GM23338 (cell line): ENCODE results near the gene APMAP. TPM values are rescaled to one million over a fixed set of nuclear protein-coding genes. Genes with fewer than 3 reads are reported as not detected.

Experiments used
- ATAC-seq: fragments of 200-7000 bp; cut with Tn5 transposase; 3 replicates; pipeline ENCODE4 v1.9.1; 2020
- DNase-seq: peaks from one replicate; pipeline ENCODE4 v3.0.0-alpha.2; 2015; ENCODE audit warnings: low spot score
- H2AFZ ChIP-seq: fragments of 200-600 bp; sonication (generic); 2 replicates; pipeline ENCODE4 v1.8.0; 2016; ENCODE audit warnings: antibody characterized with exemption, mild to moderate bottlenecking, moderate library complexity
- H3F3A ChIP-seq: fragments of 200-600 bp; sonication (generic); replicated peaks from 2 replicates; pipeline ENCODE4 v1.8.0; 2017; ENCODE audit warnings: antibody characterized with exemption, mixed run types, low read depth
- H3K27ac ChIP-seq: fragments of 200-600 bp; sonication (generic); 2 replicates; pipeline ENCODE4 v1.6.1; 2016; ENCODE audit warnings: low read depth
- H3K27me3 ChIP-seq: fragments of 200-600 bp; sonication (generic); 2 replicates; pipeline ENCODE4 v1.8.0; 2016; ENCODE audit warnings: mild to moderate bottlenecking, mixed run types, moderate library complexity; ENCODE audit not compliant: insufficient read depth
- H3K36me3 ChIP-seq: fragments of 200-600 bp; sonication (generic); 2 replicates; pipeline ENCODE4 v1.8.0; 2016; ENCODE audit warnings: mild to moderate bottlenecking; ENCODE audit not compliant: insufficient read depth
- H3K4me1 ChIP-seq: fragments of 200-600 bp; sonication (generic); 2 replicates; pipeline ENCODE4 v1.8.0; 2016; ENCODE audit warnings: mild to moderate bottlenecking, moderate library complexity; ENCODE audit not compliant: insufficient read depth
- H3K4me2 ChIP-seq: fragments of 200-600 bp; sonication (generic); 2 replicates; pipeline ENCODE4 v1.7.1; 2017; ENCODE audit warnings: mixed run types
- H3K4me3 ChIP-seq: fragments of 200-600 bp; sonication (generic); 2 replicates; pipeline ENCODE4 v1.6.1; 2016; ENCODE audit warnings: mixed run types
- H3K79me2 ChIP-seq: fragments of 200-600 bp; sonication (generic); replicated peaks from 2 replicates; pipeline ENCODE4 v1.8.0; 2017; ENCODE audit warnings: mild to moderate bottlenecking; ENCODE audit not compliant: insufficient read depth
- H3K9me2 ChIP-seq: fragments of 200-600 bp; sonication (generic); 2 replicates; pipeline ENCODE4 v1.8.0; 2017; ENCODE audit not compliant: insufficient read depth
- H4K20me1 ChIP-seq: fragments of 200-600 bp; sonication (generic); replicated peaks from 2 replicates; pipeline ENCODE4 v1.8.0; 2017; ENCODE audit warnings: mild to moderate bottlenecking; ENCODE audit not compliant: insufficient read depth
- H3K27ac Mint-ChIP-seq: 2 replicates; pipeline ENCODE4 v1.8.0; 2020; ENCODE audit warnings: inconsistent platforms, mild to moderate bottlenecking, moderate library complexity, mixed read lengths
- H3K27me3 Mint-ChIP-seq: 3 replicates; pipeline ENCODE4 v1.8.0; 2022; ENCODE audit warnings: low read depth, mild to moderate bottlenecking, moderate library complexity, mixed read lengths, inconsistent platforms; ENCODE audit not compliant: insufficient read depth, poor library complexity
- H3K36me3 Mint-ChIP-seq: 3 replicates; pipeline ENCODE4 v1.8.0; 2021; ENCODE audit warnings: low read depth, mild to moderate bottlenecking, inconsistent platforms, moderate library complexity, mixed read lengths
- H3K4me1 Mint-ChIP-seq: 3 replicates; pipeline ENCODE4 v1.8.0; 2020; ENCODE audit warnings: mild to moderate bottlenecking, inconsistent platforms, mixed read lengths
- H3K4me3 Mint-ChIP-seq: 3 replicates; pipeline ENCODE4 v1.8.0; 2021; ENCODE audit warnings: moderate library complexity, mild to moderate bottlenecking, inconsistent platforms, mixed read lengths
- H3K9me3 Mint-ChIP-seq: 3 replicates; pipeline ENCODE4 v1.8.0; 2020; ENCODE audit warnings: moderate library complexity, mild to moderate bottlenecking, inconsistent platforms, mixed read lengths
- CREB1 ChIP-seq: fragments of 250-450 bp; sonication (Bioruptor Pico); IDR thresholded peaks from 2 replicates; pipeline ENCODE4 v1.5.0; 2020; ENCODE audit warnings: low read depth, mild to moderate bottlenecking, moderate library complexity
- EZH2 ChIP-seq: fragments of 200-600 bp; sonication (generic); IDR thresholded peaks from one replicate; pipeline ENCODE4 v1.8.0; 2017; ENCODE audit warnings: antibody characterized with exemption, mild to moderate bottlenecking, low read depth; ENCODE audit not compliant: unreplicated experiment
- EZH2phosphoT487 ChIP-seq: fragments of 200-600 bp; sonication (generic); IDR thresholded peaks from one replicate; pipeline ENCODE4 v1.8.1; 2018; ENCODE audit warnings: antibody characterized with exemption; ENCODE audit not compliant: unreplicated experiment
- JUNB ChIP-seq: IDR thresholded peaks from one replicate; pipeline ENCODE4 v1.6.1; 2016; ENCODE audit warnings: antibody characterized with exemption; ENCODE audit not compliant: unreplicated experiment
- NANOG ChIP-seq: IDR thresholded peaks from 2 replicates; pipeline ENCODE4 v1.6.1; 2016; ENCODE audit warnings: antibody characterized with exemption, borderline replicate concordance
- POLR2AphosphoS5 ChIP-seq: IDR thresholded peaks from 2 replicates; pipeline ENCODE4 v1.6.1; 2016; ENCODE audit warnings: antibody characterized with exemption, low read depth
- STAT1 ChIP-seq: IDR thresholded peaks from one replicate; pipeline ENCODE4 v1.6.1; 2016; ENCODE audit warnings: antibody characterized with exemption; ENCODE audit not compliant: unreplicated experiment
- ZNF114 ChIP-seq: fragments of 250-450 bp; sonication (Bioruptor Pico); IDR thresholded peaks from 2 replicates; pipeline ENCODE4 v1.5.0; 2020; ENCODE audit warnings: mild to moderate bottlenecking, moderate library complexity
- ZNF331 ChIP-seq: fragments of 250-450 bp; sonication (Bioruptor Pico); IDR thresholded peaks from 2 replicates; pipeline ENCODE4 v1.5.0; 2020; ENCODE audit warnings: low read depth, mild to moderate bottlenecking, moderate library complexity
- ZNF462 ChIP-seq: fragments of 250-450 bp; sonication (Bioruptor Pico); IDR thresholded peaks from 2 replicates; pipeline ENCODE4 v1.5.0; 2020; ENCODE audit warnings: mild to moderate bottlenecking, moderate library complexity
- polyA plus RNA-seq: library from polyadenylated mRNA; unstranded; fragments of >200 nt; fragmentation: Nextera tagmentation; extraction: Ambion mirVana; gene quantifications from 2 replicates; pipeline ENCODE4 v1.2.1, GENCODE V29; 2016
- total RNA-seq: library from RNA; depleted of rRNA; stranded (reverse); fragments of >200 nt; shearing (Covaris generic); gene quantifications from 2 replicates; pipeline ENCODE4 v1.2.3, GENCODE V29; 2014

The APMAP gene
- total and polyA plus RNA-seq, 2 experiments from 2014 or later: 31.7 to 72.3 TPM

- Histone ChIP-seq H3F3A (no peaks in the 10 kb centered on the region), H3K4me2 (no peak overlapping the region), H3K4me3 (no peak overlapping the region), H4K20me1 (no peaks in the 10 kb centered on the region), H3K36me3 (no peaks in the 10 kb centered on the region), H3K27ac (no peak overlapping the region), H3K79me2 (no peaks in the 10 kb centered on the region), H3K4me1 (no peaks in the 10 kb centered on the region; the same call in 1 of the 2 replicates), H2AFZ (no peak overlapping the region; the same call in 1 of the 2 replicates), H3K27me3 (no peaks in the 10 kb centered on the region), H3K9me2 (peaks cover 4% of the 10 kb centered on the region; the same call in 1 of the 2 replicates)
- Mint-ChIP-seq H3K4me1 (peaks cover 20% of the 10 kb centered on the region), H3K27me3 (peaks cover 10% of the 10 kb centered on the region), H3K36me3 (no peaks in the 10 kb centered on the region), H3K27ac (no peak overlapping the region), H3K9me3 (no peaks in the 10 kb centered on the region; the same call in 2 of the 3 replicates), H3K4me3 (no peak overlapping the region)
- peak; percentile 25 for ATAC-seq
- DNase-seq: peak; percentile 14
- no peak for TF ChIP-seq NANOG
- TF ChIP-seq STAT1: no peak
- TF ChIP-seq ZNF462 (CRISPR knock-in tag): no peak
- TF ChIP-seq ZNF331: no peak
- TF ChIP-seq EZH2: no peak
- no peak for TF ChIP-seq CREB1 (CRISPR knock-in tag)
- TF ChIP-seq JUNB: no peak
- TF ChIP-seq EZH2phosphoT487: no peak
- no peak for TF ChIP-seq POLR2AphosphoS5
- TF ChIP-seq ZNF114: no peak
Observed at GRCh38 chr20:25032065-25032477, 39.5 kb upstream of the APMAP start.
